HepG2 (cell line): ENCODE results near the gene GABRA4.

ENCODE experiments used
- CTCF ChIP-seq: sonication (generic); formaldehyde crosslinking; IDR thresholded peaks from 2 replicates; pipeline ENCODE4 v1.5.0; 2020; ENCODE audit warnings: mild to moderate bottlenecking, missing genetic modification reagents, moderate library complexity
- EP300 ChIP-seq, 3 experiments: sonication (generic) in 1 of 3; formaldehyde crosslinking in 1 of 3; IDR thresholded peaks; 2 replicates each; pipeline versions ENCODE4 v1.5.1 to v1.6.1; 2011 to 2020; ENCODE audit warnings: low read depth in 2 of 3, low read length in 2 of 3, borderline replicate concordance in 1 of 3, improper control_type of control experiment in 1 of 3, mild to moderate bottlenecking in 1 of 3, missing genetic modification reagents in 1 of 3, moderate library complexity in 1 of 3
- EZH2 ChIP-seq: conservative IDR thresholded peaks from 2 replicates; pipeline ENCODE4 v1.6.1; 2012; ENCODE audit warnings: mild to moderate bottlenecking, low read depth, low read length, moderate library complexity
- IRF2 ChIP-seq: IDR thresholded peaks from 2 replicates; pipeline ENCODE4 v1.6.1; 2018; ENCODE audit warnings: missing genetic modification reagents, missing compliant biosample characterization
- KDM5A ChIP-seq: fragments of 200-600 bp; sonication (generic); IDR thresholded peaks from 2 replicates; pipeline ENCODE4 v1.7.0; 2018; ENCODE audit warnings: antibody characterized with exemption, mild to moderate bottlenecking, low read length, borderline replicate concordance
- MXI1 ChIP-seq: IDR thresholded peaks from 3 replicates; pipeline ENCODE4 v1.6.1; 2012; ENCODE audit warnings: low read depth, low read length, inconsistent platforms, borderline replicate concordance
- PHB2 ChIP-seq: fragments of 450-650 bp; IDR thresholded peaks from 2 replicates; pipeline ENCODE4 v1.6.1; 2018; ENCODE audit not compliant: partially characterized antibody
- RAD21 ChIP-seq: fragments of 450-650 bp; formaldehyde crosslinking; IDR thresholded peaks from 2 replicates; pipeline ENCODE4 v1.5.0; 2020; ENCODE audit warnings: mild to moderate bottlenecking
- SNAI1 ChIP-seq: sonication (generic); formaldehyde crosslinking; IDR thresholded peaks from 2 replicates; pipeline ENCODE4 v1.5.0; 2020; ENCODE audit warnings: mild to moderate bottlenecking, missing genetic modification reagents, borderline replicate concordance
- SP4 ChIP-seq: sonication (generic); formaldehyde crosslinking; IDR thresholded peaks from 2 replicates; pipeline ENCODE4 v1.8.1; 2023; ENCODE audit warnings: mild to moderate bottlenecking, missing genetic modification reagents
- ZFP1 ChIP-seq: IDR thresholded peaks from 2 replicates; pipeline ENCODE4 v1.6.1; 2016
- ZNF232 ChIP-seq: sonication (generic); formaldehyde crosslinking; IDR thresholded peaks from 2 replicates; pipeline ENCODE4 v1.4.0; 2020; ENCODE audit warnings: missing genetic modification reagents, borderline replicate concordance
- TF ChIP-seq, protein P1 (sequence below): sonication (generic); formaldehyde crosslinking; IDR thresholded peaks from 2 replicates; pipeline ENCODE4 v1.4.0; 2020; ENCODE audit warnings: missing genetic modification reagents
- TF ChIP-seq, protein P2 (sequence below): IDR thresholded peaks from 2 replicates; pipeline ENCODE4 v1.6.1; 2016; ENCODE audit warnings: low read depth, missing genetic modification reagents, missing compliant biosample characterization

DNA sequence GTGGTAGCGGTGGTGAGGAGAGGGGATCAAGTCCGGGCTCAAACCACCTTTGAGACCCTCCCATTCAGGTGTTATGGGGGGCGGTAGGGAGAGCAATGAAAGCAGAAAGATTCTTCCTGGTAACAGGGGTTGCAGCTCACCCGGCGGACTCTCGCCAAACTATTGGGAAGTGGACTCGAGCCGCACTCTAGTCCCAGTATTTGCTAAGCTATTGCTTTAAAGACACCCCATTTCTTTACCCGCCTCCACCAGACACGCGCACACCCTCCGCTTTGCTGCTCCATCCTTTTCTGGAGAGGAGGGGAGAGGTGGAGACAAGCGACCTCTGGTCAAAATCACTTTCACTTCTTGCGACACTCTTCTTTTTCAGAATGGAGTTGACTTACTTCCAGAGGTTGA lies 625 bp upstream of the GABRA4 start:
- TF ChIP-seq ZNF232 (CRISPR knock-in tag) (no peak), CTCF (no peak), SP4 (CRISPR knock-in tag) (no peak), RAD21 (CRISPR knock-in tag) (no peak), IRF2 (CRISPR knock-in tag) (no peak), SNAI1 (no peak), MXI1 (no peak), KDM5A (no peak), EP300 (IDR thresholded peaks at IDR 0.05; ENCODE audit: low read depth in 2 of 2, low read length in 2 of 2) (no peak), EP300 (CRISPR knock-in tag; IDR thresholded peaks at IDR 0.05; ENCODE audit: borderline replicate concordance) (no peak), PHB2 (no peak), ZFP1 (CRISPR knock-in tag) (no peak), EZH2 (no peak)
- TF ChIP-seq, protein P1, sequence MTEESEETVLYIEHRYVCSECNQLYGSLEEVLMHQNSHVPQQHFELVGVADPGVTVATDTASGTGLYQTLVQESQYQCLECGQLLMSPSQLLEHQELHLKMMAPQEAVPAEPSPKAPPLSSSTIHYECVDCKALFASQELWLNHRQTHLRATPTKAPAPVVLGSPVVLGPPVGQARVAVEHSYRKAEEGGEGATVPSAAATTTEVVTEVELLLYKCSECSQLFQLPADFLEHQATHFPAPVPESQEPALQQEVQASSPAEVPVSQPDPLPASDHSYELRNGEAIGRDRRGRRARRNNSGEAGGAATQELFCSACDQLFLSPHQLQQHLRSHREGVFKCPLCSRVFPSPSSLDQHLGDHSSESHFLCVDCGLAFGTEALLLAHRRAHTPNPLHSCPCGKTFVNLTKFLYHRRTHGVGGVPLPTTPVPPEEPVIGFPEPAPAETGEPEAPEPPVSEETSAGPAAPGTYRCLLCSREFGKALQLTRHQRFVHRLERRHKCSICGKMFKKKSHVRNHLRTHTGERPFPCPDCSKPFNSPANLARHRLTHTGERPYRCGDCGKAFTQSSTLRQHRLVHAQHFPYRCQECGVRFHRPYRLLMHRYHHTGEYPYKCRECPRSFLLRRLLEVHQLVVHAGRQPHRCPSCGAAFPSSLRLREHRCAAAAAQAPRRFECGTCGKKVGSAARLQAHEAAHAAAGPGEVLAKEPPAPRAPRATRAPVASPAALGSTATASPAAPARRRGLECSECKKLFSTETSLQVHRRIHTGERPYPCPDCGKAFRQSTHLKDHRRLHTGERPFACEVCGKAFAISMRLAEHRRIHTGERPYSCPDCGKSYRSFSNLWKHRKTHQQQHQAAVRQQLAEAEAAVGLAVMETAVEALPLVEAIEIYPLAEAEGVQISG (CRISPR knock-in tag): no peak
- TF ChIP-seq, protein P2, sequence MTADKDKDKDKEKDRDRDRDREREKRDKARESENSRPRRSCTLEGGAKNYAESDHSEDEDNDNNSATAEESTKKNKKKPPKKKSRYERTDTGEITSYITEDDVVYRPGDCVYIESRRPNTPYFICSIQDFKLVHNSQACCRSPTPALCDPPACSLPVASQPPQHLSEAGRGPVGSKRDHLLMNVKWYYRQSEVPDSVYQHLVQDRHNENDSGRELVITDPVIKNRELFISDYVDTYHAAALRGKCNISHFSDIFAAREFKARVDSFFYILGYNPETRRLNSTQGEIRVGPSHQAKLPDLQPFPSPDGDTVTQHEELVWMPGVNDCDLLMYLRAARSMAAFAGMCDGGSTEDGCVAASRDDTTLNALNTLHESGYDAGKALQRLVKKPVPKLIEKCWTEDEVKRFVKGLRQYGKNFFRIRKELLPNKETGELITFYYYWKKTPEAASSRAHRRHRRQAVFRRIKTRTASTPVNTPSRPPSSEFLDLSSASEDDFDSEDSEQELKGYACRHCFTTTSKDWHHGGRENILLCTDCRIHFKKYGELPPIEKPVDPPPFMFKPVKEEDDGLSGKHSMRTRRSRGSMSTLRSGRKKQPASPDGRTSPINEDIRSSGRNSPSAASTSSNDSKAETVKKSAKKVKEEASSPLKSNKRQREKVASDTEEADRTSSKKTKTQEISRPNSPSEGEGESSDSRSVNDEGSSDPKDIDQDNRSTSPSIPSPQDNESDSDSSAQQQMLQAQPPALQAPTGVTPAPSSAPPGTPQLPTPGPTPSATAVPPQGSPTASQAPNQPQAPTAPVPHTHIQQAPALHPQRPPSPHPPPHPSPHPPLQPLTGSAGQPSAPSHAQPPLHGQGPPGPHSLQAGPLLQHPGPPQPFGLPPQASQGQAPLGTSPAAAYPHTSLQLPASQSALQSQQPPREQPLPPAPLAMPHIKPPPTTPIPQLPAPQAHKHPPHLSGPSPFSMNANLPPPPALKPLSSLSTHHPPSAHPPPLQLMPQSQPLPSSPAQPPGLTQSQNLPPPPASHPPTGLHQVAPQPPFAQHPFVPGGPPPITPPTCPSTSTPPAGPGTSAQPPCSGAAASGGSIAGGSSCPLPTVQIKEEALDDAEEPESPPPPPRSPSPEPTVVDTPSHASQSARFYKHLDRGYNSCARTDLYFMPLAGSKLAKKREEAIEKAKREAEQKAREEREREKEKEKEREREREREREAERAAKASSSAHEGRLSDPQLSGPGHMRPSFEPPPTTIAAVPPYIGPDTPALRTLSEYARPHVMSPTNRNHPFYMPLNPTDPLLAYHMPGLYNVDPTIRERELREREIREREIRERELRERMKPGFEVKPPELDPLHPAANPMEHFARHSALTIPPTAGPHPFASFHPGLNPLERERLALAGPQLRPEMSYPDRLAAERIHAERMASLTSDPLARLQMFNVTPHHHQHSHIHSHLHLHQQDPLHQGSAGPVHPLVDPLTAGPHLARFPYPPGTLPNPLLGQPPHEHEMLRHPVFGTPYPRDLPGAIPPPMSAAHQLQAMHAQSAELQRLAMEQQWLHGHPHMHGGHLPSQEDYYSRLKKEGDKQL (CRISPR knock-in tag): no peak
